Ovary (tissue), 9 donors: ENCODE data around the gene SDCCAG8. TPM values are rescaled to one million over a fixed set of nuclear protein-coding genes. Genes with fewer than 3 reads are reported as not detected.

ENCODE experiments used
- DNase-seq, 5 donors: peaks; one replicate each; pipeline ENCODE4 v3.0.0-alpha.2; 2019 to 2020
- H3K27ac ChIP-seq, 2 donors: fragments of 200-600 bp; one replicate each; pipeline versions ENCODE4 v1.5.1 to v1.8.0; 2019 to 2022
- H3K27me3 ChIP-seq: fragments of 200-600 bp; one replicate; pipeline ENCODE4 v1.8.0; 2022
- H3K36me3 ChIP-seq: fragments of 200-600 bp; sonication (generic); one replicate; pipeline ENCODE4 v1.5.1; 2019
- H3K4me1 ChIP-seq: one replicate; pipeline ENCODE4 v1.8.1; 2013; ENCODE audit warnings: mild to moderate bottlenecking, moderate library complexity; ENCODE audit not compliant: insufficient read depth
- H3K4me3 ChIP-seq: fragments of 200-600 bp; sonication (generic); one replicate; pipeline ENCODE4 v1.5.1; 2017
- H3K9me3 ChIP-seq, 2 donors: fragments of 200-600 bp in 1 of 2; sonication (generic) in 1 of 2; one replicate each; pipeline versions ENCODE4 v1.5.1 to v1.8.1; 2013 to 2019; ENCODE audit warnings: mild to moderate bottlenecking in 1 of 2, moderate library complexity in 1 of 2
- EP300 ChIP-seq: sonication (generic); formaldehyde crosslinking; IDR thresholded peaks from one replicate; pipeline ENCODE4 v1.6.1; 2017; ENCODE audit warnings: antibody characterized with exemption
- POLR2A ChIP-seq: fragments of 450-650 bp; IDR thresholded peaks from one replicate; pipeline ENCODE4 v1.6.1; 2017; ENCODE audit warnings: antibody characterized with exemption, mild to moderate bottlenecking, moderate library complexity
- WGBS, 3 donors: extraction: QIAGEN DNeasy Blood & Tissue Kit in 1 of 3; methylation state at CpG; one replicate each; pipeline versions ENCODE4 v1.1.5 to v1.1.7; 2013 to 2017; 5-methylcytosine and 5-hydroxymethylcytosine counted together
- intact Hi-C, 4 donors: fragments of 100-400 bp; cut with DNase I; formaldehyde crosslinking; loops; one replicate each; pipeline versions ENCODE4 v1.11.0 to v1.15.1; 2022 to 2023
- polyA plus RNA-seq, 2 donors: library from polyadenylated mRNA; stranded (reverse); fragments of 200-250 nt in 1 of 2; fragments of 350-450 nt in 1 of 2; fragmentation: Illumina TruSeq in 1 of 2; extraction: RNeasy Lipid Tissue Mini Kit (QIAGEN cat#74804) in 1 of 2; gene quantifications; one replicate each; pipeline ENCODE4 v1.2.3, GENCODE V29; 2013 to 2014
- total RNA-seq, 7 donors: library from RNA; depleted of rRNA in 2 of 7; stranded (reverse); fragments of >200 nt in 2 of 7; fragmentation: NEBNext Ultra II Directional in 3 of 7; extraction: Animal tissue kit (Norgen Biotek cat#: 25700) in 3 of 7; gene quantifications; one replicate each; pipeline versions ENCODE4 v1.1.0 to v1.2.4, GENCODE V29; 2016 to 2023
- TF ChIP-seq, protein P1 (sequence below), 3 donors: fragments of 450-650 bp in 2 of 3; fragments of 200-600 bp in 1 of 3; IDR thresholded peaks; one replicate each; pipeline versions ENCODE4 v1.5.1 to v1.8.0; 2016 to 2022; ENCODE audit warnings: antibody characterized with exemption in 3 of 3, mild to moderate bottlenecking in 1 of 3
- donor health status: DM: no; HTN: no; CAD: no; lungs with moderate emphysema.
- donor health status: DM: no; HTN: no; CAD: no.
- donor health status: Bipolar disorder and iron deficiency.
- donor health status: DM: yes; HTN: yes; CAD: no.
- donor health status: DM: no; HTN: no; CAD: no.
- donor health status: DM: yes; HTN: yes; CAD: no.

The SDCCAG8 gene
- total and polyA plus RNA-seq, 9 donors, result 19.8 to 45.9 (median 30.6) TPM

DNA sequence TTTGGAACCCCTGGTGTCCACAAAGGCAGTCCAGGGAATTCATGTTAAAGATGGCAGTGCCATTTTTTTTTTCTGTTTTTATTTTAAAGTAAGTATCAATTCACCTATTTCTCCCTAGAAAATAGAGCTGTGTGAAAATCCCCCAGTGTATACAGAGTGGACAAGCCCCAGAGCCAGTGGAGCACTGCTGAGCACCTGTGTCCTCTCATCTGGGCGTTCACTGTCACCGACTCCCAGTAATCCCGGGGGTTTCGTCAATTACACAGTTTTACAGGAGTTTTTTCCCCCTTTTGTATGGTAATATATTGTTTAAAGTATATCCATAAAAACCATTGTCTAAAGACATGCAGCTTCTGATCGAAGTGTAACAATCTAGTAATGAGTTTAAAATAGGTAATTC is 175.8 kb downstream of the SDCCAG8 start:
- DNase-seq, result no peak
- H3K9me3 ChIP-seq, result no peaks in the 10 kb centered on the region
- H3K4me3 ChIP-seq, result no peak overlapping the region
- H3K27me3 ChIP-seq, result no peaks in the 10 kb centered on the region
- TF ChIP-seq EP300 (no peak), POLR2A (no peak)
- TF ChIP-seq, protein P1, sequence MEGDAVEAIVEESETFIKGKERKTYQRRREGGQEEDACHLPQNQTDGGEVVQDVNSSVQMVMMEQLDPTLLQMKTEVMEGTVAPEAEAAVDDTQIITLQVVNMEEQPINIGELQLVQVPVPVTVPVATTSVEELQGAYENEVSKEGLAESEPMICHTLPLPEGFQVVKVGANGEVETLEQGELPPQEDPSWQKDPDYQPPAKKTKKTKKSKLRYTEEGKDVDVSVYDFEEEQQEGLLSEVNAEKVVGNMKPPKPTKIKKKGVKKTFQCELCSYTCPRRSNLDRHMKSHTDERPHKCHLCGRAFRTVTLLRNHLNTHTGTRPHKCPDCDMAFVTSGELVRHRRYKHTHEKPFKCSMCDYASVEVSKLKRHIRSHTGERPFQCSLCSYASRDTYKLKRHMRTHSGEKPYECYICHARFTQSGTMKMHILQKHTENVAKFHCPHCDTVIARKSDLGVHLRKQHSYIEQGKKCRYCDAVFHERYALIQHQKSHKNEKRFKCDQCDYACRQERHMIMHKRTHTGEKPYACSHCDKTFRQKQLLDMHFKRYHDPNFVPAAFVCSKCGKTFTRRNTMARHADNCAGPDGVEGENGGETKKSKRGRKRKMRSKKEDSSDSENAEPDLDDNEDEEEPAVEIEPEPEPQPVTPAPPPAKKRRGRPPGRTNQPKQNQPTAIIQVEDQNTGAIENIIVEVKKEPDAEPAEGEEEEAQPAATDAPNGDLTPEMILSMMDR (IDR thresholded peaks at IDR 0.05), result no peak
- H3K4me1 ChIP-seq, result no peaks in the 10 kb centered on the region
- intact Hi-C loops, result no loop called here
- 86 to 98% (median 90%) methylated on average over 5 of the region's 5 CpGs for WGBS, 3 donors
- no peaks in the 10 kb centered on the region for H3K36me3 ChIP-seq
- H3K27ac ChIP-seq, result no peak overlapping the region

DNA sequence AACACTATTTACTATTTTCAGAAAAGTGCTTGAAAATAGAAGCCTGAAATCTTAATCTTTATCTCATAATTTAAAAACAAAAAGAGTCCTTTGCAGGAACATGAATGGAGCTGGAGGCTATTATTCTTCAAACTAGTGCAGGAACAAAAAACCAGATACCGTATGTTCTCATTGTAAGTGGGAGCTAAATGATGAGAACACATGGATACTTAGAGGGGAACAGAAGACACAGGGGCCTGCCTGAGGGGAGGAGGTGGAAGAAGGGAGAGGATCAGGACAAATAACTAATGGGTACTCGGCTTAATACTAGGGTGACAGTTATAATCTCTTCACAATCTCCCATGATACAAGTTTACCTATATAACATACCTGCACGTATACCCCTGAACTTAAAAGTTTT is 176.3 kb downstream of the SDCCAG8 start:
- Histone ChIP-seq H3K27ac (no peak overlapping the region), H3K9me3 (no peaks in the 10 kb centered on the region), H3K4me1 (no peaks in the 10 kb centered on the region), H3K36me3 (no peaks in the 10 kb centered on the region), H3K4me3 (no peak overlapping the region), H3K27me3 (no peaks in the 10 kb centered on the region)
- DNase-seq, result no peak
- TF ChIP-seq POLR2A, result no peak
- TF ChIP-seq, protein P1 (IDR thresholded peaks at IDR 0.05), result no peak
- no peak for TF ChIP-seq EP300
- WGBS, 3 donors, result 78 to 95% (median 82%) methylated on average over 3 of the region's 3 CpGs
- intact Hi-C loops, result no loop called here

DNA sequence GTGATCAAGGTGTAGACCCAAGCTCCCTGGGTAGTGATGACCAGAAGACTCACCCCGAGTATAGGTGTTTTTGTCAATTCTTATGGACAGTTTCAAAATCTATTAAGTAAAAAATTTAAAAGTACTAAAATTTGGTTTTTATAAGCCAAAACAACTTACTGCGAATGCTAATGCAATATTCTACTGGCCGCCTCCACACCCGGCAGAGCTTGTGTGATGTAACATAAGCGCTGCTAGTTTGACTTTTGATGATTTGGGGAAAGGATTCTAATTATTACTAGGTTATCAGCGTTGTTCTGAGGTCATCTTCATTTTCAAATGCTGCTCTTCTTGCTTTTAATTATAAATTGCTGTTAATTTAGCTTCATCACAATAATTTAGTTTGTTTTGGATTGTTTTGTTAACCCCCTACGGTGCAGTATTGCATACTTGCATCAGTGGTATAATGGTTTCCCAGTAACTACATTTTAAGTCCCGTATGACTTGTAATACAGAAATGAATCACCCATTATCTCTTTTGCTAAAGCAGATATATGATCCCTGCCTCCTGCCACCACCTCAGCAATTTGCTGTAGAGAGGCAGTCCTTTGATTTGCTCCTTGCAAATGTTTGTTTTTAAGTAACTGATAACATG is 178.0 kb downstream of the SDCCAG8 start:
- H3K4me1 ChIP-seq, result no peaks in the 10 kb centered on the region
- no peaks in the 10 kb centered on the region for H3K9me3 ChIP-seq
- no peak for DNase-seq
- WGBS, 3 donors, result 83 to 91% (median 84%) methylated on average over 8 of the region's 8 CpGs
- no peak for TF ChIP-seq EP300
- TF ChIP-seq POLR2A, result no peak
- TF ChIP-seq, protein P1 (IDR thresholded peaks at IDR 0.05), result no peak
- intact Hi-C loops, result no loop called here
- no peak overlapping the region for H3K4me3 ChIP-seq
- H3K27me3 ChIP-seq, result no peaks in the 10 kb centered on the region
- no peak overlapping the region for H3K27ac ChIP-seq
- H3K36me3 ChIP-seq, result no peaks in the 10 kb centered on the region

DNA sequence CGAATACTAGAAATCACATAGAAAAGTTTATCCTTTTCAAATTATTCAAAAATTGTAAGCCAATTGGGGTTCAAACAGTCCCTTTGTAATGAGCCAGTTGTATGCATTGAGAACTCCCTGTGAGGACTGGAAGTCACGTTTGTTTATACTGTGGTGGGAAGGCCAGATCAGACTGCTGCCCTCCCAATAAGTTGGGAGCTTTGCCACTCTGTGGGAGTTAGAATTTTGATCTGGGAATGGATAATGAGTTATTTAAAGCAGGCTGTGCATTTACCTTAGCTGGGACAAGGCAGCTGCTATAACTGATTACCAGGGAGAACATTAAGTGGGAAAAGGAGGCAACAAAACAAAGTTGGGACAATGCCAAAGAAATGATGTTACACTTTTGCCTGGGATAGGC is 178.8 kb downstream of the SDCCAG8 start:
- no peaks in the 10 kb centered on the region for H3K36me3 ChIP-seq
- no peaks in the 10 kb centered on the region for H3K9me3 ChIP-seq
- no peak overlapping the region for H3K27ac ChIP-seq
- no peak for TF ChIP-seq EP300
- TF ChIP-seq, protein P1 (IDR thresholded peaks at IDR 0.05), result no peak
- TF ChIP-seq POLR2A, result no peak
- no peak for DNase-seq
- no peak overlapping the region for H3K4me3 ChIP-seq
- intact Hi-C loops, result no loop called here
- 42 to 64% (median 59%) methylated on average over 2 of the region's 2 CpGs for WGBS, 3 donors
- no peaks in the 10 kb centered on the region for H3K4me1 ChIP-seq
- H3K27me3 ChIP-seq, result no peaks in the 10 kb centered on the region
